Subcutaneous adipose tissue (tissue), 4 donors: ENCODE data around the gene KLLN. TPM values are rescaled to one million over a fixed set of nuclear protein-coding genes. Genes with fewer than 3 reads are reported as not detected.

Experiments used
- total RNA-seq, 4 donors: library from RNA; depleted of rRNA; stranded (reverse); fragments of >200 nt; gene quantifications; one replicate each; pipeline ENCODE4 v1.1.0, GENCODE V29; 2016
- TF ChIP-seq, protein P1 (sequence below): fragments of 450-650 bp; IDR thresholded peaks from one replicate; pipeline ENCODE4 v1.5.1; 2016; ENCODE audit warnings: low read depth, mild to moderate bottlenecking, control low read depth, antibody characterized with exemption, moderate library complexity

KLLN gene
- total RNA-seq, 4 donors from 2014 or later = 0.34 to 1.6 (median 0.88) TPM

DNA sequence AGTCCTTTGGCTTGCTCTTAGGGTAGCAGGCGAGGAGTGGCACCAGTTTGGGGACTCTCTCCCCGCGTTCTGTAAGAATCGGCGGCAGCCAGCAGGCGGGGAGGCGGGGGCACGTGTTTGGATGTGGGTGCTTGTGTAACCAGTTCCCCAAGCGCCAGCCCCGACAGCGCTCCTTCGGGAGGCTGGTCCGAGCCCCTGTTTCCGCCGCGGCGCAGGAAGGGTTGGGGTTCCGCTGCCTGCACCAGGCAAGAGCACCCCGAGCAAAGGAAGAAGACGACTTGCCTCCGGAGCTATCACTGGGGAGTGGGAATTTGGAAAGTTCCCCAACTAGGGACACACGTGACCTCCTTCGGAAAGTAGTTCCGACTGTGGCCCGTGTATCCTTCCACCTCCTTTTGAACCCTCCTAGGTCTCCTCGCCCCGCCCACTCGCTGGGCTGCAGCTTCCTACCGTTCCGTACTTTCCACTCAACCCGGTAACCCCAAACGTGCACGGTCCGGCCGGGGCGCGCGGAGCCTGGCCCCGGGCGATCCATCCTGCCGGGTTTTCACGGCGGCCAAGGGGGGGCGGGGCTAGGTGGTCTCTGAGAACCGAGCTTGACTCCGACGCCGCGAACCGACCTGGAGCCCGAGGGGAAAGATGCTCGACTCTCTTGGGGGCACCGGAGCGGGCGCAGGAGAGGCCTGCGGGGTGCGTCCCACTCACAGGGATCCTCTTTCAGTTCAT is 1.2 kb downstream of the KLLN start:
- TF ChIP-seq, protein P1, sequence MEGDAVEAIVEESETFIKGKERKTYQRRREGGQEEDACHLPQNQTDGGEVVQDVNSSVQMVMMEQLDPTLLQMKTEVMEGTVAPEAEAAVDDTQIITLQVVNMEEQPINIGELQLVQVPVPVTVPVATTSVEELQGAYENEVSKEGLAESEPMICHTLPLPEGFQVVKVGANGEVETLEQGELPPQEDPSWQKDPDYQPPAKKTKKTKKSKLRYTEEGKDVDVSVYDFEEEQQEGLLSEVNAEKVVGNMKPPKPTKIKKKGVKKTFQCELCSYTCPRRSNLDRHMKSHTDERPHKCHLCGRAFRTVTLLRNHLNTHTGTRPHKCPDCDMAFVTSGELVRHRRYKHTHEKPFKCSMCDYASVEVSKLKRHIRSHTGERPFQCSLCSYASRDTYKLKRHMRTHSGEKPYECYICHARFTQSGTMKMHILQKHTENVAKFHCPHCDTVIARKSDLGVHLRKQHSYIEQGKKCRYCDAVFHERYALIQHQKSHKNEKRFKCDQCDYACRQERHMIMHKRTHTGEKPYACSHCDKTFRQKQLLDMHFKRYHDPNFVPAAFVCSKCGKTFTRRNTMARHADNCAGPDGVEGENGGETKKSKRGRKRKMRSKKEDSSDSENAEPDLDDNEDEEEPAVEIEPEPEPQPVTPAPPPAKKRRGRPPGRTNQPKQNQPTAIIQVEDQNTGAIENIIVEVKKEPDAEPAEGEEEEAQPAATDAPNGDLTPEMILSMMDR = no peak

DNA sequence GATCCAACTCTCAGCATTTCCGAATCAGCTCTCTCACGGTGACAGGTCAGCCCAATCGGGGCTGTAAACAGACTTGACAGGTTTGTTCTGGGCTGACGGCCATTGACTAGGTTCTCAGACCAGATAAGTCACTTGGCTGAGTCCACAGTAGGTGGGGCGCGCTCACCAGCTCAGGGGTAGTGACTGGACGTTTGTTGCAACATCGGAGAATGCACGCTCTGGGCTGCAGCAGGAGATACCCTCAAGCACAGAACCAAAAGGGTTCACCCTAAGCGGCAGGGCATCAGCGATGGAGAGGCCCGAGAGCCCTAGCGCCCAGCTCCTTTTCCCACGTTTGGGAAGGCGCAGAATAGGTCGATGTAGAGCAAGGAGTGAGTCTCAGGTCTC is 1.8 kb downstream of the KLLN start:
- TF ChIP-seq, protein P1 = no peak

DNA sequence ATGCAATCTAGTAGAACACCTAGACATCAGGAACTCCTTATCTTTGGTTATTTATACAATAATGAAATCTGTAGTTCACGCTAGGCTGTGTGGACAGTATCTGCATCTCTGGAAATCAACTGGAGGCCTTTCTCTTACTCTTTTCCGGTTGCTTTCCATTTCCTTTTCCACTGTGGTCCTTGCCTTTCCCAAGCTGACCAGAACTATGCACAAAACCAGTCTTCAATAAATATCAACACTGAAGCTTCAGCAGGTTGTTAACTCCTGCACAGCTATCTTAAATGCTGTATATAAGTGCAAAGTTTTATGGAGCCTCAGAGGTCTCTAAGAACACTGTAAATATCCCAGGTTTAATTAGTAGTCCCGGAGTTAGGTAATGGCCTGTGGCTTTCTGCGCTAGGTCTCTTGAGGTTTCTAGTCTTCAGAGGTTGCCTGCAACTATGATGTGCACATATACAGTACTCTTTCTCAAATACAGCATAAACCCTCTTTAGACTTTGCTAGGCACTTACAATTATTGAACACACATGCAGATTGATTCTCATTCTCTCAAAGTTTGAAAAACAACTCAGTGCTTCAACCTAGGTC is 2.4 kb downstream of the KLLN start:
- TF ChIP-seq, protein P1 = no peak

DNA sequence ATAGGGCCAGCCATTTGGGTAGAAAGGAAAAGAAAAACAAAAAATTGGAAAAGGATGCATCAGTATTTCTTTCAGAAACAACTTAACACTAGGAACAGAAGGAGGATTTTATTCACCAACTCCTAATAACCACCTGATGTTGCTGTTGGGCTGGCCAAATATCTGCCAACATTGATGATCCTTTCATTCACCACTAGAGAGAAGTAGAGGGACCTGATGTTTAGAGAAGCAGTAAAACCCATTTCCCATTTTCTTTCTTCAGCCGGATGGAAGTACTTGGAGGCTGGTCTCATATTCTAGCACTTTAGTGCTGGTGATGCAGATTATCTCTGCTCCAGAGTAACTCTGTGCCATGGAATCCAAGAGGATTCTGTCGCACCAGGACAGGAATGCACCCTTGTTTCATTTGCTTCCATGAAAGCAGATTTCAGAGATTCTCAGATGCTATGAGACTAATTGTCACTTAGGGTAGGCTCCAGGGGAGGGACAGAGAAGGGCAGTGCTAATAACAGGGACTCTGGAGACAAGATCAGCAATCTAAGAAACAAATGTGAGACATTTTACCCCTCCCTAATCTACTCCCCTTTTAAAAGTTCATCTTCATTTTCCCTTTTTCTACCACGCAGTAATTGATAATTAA is 3.1 kb downstream of the KLLN start:
- TF ChIP-seq, protein P1 = no peak

DNA sequence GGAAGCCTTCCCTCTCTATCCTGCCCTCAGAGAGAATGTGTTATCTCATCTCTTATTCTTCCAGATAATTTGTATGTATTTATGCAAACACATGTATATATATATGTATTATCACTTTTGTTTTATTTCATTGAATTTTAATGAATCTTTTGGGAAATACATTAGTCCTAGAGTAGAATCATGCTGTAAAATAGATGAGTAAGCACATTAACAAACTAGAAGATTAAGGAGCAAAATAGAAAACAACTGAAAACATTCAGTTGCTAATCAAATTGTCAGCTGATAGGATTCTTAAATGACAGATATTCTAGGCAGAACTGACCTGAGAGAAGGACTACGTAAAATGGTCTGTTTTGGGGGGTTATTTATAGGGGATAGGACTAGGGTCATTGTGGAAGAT is 11.2 kb downstream of the KLLN start:
- TF ChIP-seq, protein P1 = no peak

DNA sequence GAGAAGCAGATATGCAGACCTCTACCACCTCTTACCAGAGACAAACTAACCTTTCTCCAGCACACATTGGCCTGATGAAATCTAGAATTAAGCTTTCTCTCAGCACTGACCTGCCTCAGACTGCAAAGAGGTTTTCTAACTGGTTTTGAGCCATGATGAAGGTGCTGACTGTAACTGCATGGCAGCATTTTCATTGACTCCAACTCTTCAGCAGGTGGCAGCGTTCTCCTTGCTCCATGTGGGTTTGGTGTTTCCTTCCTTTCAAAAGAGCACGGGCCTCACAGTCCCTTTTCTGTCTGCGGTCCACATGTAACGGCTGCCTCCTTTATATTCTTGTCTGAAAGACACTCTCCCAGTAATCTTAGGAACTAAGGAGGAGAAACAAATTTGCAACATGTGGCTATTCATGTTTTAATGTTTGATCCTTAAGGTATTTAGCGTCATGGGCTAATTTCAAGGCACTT is 12.6 kb downstream of the KLLN start:
- TF ChIP-seq, protein P1 = no peak

DNA sequence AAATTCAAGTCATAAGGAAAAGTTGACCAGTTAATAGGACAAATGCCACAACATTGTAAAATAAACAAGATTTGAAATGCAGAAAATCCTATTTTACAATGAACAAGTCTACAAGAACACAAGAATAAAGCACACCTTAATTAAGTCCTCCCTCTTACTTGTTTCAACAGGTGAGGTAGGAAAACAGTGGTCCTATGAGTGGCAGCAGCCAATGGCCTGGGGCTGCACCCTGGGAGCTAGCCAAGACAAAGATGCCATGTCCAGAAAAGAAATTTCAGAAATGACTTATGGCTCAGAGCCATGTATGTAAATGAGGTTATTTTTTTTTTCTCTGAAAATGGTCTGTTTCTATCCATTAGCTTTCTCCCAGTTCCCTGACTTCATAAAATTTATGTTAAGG is 14.3 kb downstream of the KLLN start:
- TF ChIP-seq, protein P1 = no peak
